ENCODE data around the gene EPG5.

The EPG5 gene

GRCh38 chr18:45920367-45920766, 46.8 kb downstream of the EPG5 start:
- no peak for DNase-seq (ENCODE audit: low spot score)
- TF ChIP-seq CTCF (IDR thresholded peaks at IDR 0.05; ENCODE audit: extremely low read depth, missing control alignments) = no peak

GRCh38 chr18:45916302-45916701, 50.8 kb downstream of the EPG5 start:
- DNase-seq (ENCODE audit: low spot score) = no peak
- TF ChIP-seq CTCF (IDR thresholded peaks at IDR 0.05; ENCODE audit: extremely low read depth, missing control alignments) = no peak

GRCh38 chr18:45913276-45913675, 53.9 kb downstream of the EPG5 start:
- no peak for TF ChIP-seq CTCF (IDR thresholded peaks at IDR 0.05; ENCODE audit: extremely low read depth, missing control alignments)
- DNase-seq (ENCODE audit: low spot score) = no peak

- TF ChIP-seq CTCF (IDR thresholded peaks at IDR 0.05; ENCODE audit: extremely low read depth, missing control alignments) = peak; percentile 49
- peak; percentile 59 for DNase-seq (ENCODE audit: low spot score)
Observed at GRCh38 chr18:45910405-45911023, 56.6 kb downstream of the EPG5 start.

DNA sequence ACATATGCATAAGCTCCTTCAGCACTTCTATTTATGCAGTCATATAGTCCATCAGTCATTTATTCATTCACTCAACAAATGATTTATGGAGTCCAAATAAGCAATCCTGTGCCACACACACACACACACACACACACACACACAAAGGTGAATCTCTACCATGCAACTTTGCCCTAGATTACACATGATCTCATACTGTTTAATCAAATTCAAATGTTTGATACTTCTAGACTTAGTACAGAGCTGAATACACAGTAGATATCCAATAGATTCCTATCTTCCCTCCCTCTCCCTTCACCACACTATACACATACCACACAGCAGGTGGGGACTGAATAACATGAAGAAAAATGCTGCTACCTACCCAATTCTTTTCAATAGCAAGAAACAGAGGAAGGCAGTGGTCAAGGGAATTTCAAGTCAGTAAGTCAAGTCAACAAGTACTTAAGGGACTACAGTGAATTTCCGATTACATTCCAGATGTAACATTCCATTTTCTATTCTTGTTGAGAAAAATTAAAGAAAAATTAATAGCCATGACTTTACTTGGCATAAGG, 65.4 kb downstream of the EPG5 start:
- no peak for DNase-seq (ENCODE audit: low spot score)
- no peak for TF ChIP-seq CTCF (IDR thresholded peaks at IDR 0.05; ENCODE audit: extremely low read depth, missing control alignments)

DNA sequence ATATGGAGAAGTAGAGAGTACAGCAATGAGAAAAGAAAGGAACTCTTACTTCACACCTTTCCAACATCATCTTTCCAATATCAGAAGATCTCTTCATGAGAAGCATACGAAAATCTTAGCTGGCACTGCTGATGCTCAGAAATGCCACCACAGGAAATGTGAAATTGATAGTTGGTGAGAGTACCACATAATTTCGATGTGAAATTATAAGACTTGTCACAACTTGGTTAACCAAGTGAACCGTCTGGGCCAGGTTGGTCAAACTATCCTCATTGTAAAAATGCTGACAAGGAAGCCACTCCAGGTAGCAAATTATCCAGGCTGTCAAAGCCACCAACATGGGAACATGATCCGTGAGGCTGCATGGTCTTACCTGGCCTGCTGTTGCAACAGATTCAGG, 66.5 kb downstream of the EPG5 start:
- no peak for DNase-seq (ENCODE audit: low spot score)
- TF ChIP-seq CTCF (IDR thresholded peaks at IDR 0.05; ENCODE audit: extremely low read depth, missing control alignments) = no peak

DNA sequence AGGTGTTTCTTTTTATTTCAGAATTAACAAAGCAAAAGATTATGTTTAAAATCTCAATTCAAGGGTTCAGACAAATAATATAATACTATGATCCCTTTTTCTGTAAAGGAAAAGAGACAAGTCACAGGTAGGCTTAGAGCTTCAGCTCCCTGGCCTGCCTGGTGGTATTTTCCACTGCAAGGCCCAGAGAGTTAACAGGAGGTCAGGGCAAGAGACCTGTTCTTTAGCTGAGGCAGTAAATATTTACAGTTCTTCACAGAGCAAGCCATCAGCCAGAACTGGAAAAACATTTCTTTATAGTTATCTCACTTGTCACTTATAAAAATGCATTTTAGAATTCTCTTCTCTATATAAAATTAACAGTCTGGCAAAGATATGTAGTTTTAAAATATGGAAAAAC, 70.1 kb downstream of the EPG5 start:
- no peak for TF ChIP-seq CTCF (IDR thresholded peaks at IDR 0.05; ENCODE audit: extremely low read depth, missing control alignments)
- no peak for DNase-seq (ENCODE audit: low spot score)
